Activated CD4-positive, alpha-beta T cell treated with anti-CD3 and anti-CD28 coated beads for 24 hours (primary cell): ENCODE measurements around the gene SLC49A4.
A peak's percentile ranks its signal among the peaks of the same experiment; 100 is the strongest.

Experiments used
- DNase-seq, 2 donors: peaks; one replicate each; pipeline ENCODE4 v3.0.0-alpha.2; 2020; ENCODE audit warnings: low read depth in 2 of 2

SLC49A4 gene

GRCh38 chr3:122785231-122785630, 9.6 kb upstream of the SLC49A4 start:
- DNase-seq = no peak

GRCh38 chr3:122786066-122786465, 8.8 kb upstream of the SLC49A4 start:
- DNase-seq = no peak

GRCh38 chr3:122787872-122788271, 7.0 kb upstream of the SLC49A4 start:
- no peak for DNase-seq

DNA sequence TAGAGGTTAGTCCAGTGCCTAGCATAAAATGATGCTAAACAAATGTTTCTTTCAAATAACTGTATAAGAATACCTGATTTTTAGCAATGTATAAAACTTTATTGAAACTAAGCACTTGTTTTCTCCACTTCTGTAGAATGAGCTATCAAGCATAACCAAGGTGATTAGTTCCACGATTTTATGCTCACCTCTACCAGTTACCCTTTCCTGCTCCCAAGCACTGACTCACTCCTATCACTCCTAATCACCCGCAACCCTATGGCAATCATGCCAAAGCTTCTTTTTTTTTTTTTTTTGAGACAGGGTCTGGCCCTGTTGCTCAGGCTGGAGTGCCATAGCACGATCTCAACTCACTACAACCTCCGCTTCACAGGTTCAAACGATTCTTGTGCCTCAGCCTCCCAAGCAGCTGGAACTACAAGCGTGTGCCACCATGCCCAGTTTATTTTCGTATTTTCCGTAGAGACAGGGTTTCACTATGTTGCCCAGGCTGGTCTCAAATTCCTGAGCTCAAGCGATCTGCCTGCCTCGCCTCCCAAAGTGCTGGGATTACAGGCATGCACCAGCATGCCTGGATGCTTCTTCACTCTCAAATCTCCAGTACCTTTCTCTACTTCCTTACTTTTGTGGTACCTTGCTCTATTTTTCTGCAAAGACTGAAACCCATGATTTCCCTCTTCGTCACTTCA, 5.1 kb upstream of the SLC49A4 start:
- no peak for DNase-seq

DNA sequence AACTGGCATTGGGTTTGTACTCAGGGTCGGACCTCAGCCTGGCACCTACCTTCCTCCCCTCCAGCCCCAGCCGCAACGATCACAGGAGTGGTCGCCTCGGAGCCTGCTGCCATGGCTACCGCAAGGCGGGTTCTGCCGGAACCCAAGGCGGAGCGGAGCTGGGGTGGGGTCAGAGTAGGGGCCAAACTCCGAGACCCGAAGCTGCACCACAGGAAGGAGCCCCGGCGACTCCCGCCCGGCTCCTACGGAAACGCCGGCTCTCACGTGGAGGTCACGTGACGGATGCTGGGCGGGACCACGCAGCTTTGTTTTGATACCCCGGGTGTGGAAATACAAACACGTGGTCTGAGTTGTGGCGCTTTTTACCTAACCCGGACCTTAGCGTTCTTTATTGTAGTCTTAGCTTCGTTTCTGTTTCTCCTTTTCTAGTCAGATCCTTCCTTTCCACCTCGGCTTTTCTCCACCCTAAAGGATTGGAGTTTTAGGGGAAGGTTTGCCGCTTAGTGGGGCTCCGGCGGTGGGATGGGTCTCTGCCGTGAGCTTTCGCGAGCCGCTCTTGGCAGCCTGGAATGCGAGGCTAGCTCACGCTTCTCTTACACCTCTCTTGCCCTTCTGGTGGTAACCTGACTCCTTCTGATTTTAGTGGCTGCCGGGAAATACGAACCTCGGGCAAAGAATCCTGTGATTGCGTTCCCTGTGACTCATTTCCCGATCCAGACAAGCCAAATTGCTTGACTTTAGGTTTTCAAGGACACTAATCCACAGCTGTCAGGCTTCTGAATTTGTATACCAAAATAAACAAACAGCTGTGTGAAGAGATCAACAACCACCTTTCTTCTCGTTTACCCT, 1.1 kb upstream of the SLC49A4 start, which contains the start of gene HSPBAP1:
Gene HSPBAP1, minus strand, starts transcription at position 264 of the 849 bp plus-strand sequence. Its CDS starts 151 bp downstream, at position 113.
- DNase-seq = peak; percentile 79 to 81

DNA sequence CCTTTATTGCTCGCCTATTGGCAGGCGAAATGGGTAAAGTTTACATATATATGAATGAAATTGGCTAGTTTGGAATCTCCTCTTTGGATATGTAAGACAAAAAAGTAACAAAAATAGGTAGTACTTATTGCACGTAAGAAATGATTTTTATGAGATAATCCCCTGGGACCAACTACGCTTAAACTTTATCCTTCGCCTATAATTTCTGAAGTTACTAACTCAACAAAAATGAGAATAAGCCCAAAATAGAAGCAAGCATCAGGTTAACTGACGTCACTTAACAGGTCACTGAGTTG, 438 bp upstream of the SLC49A4 start:
- no peak for DNase-seq

GRCh38 chr3:122795674-122796195, 866 bp downstream of the SLC49A4 start:
- no peak for DNase-seq

DNA sequence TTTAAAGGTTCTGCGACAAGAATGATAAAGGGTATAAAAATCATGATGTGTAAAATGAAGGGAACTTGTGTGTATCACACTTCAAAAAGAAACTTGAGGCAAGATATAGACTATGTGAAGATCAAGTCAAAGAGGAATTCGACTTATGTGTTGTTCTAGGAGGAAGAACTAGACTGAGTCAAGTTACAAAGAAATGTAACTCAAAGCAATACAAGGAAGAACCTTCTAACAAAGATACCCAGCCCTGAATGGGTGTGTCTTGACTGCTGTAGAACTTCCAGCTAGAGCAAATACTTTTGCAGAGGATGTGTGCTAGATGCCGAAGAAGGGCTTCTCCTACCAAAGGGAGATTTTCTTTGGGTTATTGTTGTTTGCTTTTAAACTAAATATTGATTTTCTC, 2.4 kb downstream of the SLC49A4 start:
- no peak for DNase-seq

GRCh38 chr3:122799322-122799721, 4.5 kb downstream of the SLC49A4 start:
- DNase-seq = no peak

GRCh38 chr3:122800031-122800430, 5.2 kb downstream of the SLC49A4 start:
- no peak for DNase-seq

- DNase-seq = no peak
These were observed 5.9 kb downstream of the SLC49A4 start for GRCh38 chr3:122800706-122801237.

DNA sequence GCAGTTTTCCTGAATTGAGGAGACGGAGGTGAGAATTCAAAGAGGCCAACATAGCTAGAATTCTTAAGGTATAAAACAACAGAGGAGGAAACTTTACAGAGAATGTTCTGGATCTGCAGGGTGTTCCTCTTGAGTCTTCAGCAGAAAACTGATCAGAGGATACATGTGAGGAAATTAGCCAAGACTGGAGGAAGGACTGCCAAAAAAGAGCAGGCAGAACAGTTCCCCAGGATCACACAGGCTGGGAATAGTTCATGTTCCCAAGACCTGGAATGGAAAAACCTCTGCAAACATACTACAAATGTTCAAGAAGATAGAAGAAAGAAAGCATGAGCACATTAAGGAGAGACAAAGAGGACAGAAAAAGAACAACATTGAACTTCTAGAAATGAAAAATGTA, 7.5 kb downstream of the SLC49A4 start:
- DNase-seq = no peak

DNA sequence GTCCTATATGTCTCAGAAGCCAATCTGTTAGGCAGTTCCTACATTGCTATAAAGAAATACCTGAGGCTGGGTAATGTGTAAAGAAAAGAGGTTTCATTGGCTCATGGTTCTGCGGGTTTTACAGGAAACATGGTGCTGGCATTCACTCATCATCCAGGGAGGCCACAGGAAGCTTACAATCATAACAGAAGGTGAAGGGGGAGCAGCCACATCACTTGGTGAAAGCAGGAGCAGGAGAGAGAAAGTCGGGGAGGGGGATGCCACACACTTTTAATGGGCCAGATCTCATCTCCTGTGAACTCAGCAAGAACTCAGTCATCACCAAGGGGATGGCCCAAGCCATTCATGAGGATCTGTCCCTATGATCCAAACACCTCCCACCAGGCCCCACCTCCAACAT, 9.1 kb downstream of the SLC49A4 start:
- DNase-seq = no peak

DNA sequence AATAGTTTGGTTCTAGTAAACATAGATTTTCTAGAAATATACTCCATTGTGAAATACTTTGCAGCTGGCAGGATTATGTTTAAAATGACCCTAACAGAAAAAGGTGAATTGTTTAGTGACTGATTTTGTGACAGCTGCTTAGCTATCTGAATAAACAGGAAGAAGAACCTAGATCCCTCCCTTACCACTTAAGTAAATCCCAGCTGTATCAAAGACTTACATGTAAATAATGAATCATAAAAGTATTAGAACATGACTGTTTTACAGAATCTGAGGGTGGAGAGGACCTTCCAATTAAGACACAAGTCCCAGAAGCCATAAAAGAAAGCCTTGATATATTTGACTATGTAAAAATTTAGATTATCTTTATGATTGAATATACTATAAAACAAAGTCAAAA, 15.9 kb downstream of the SLC49A4 start:
- no peak for DNase-seq

GRCh38 chr3:122816587-122816986, 21.7 kb downstream of the SLC49A4 start:
- no peak for DNase-seq

GRCh38 chr3:122824465-122825381, 29.9 kb downstream of the SLC49A4 start:
- no peak for DNase-seq

DNA sequence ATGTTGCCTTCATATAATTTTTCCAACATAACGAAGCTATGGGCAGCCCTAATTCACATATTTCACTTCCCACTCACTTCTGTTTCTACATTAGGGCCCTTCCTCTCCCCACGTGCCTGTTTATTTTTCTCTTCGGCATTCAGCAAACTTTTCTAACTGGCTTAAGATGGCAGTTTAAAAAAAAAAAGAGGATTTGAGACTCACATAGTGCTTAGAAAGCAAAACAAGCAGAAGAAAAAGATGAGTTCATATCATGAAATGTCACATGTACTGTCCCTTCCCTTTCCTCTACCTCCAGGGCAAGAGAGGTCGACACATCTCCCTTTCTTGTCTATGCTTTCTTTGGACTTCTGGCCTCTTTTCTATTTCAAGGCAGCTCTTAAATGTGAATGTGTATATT, 30.6 kb downstream of the SLC49A4 start:
- no peak for DNase-seq

GRCh38 chr3:122826278-122826677, 31.4 kb downstream of the SLC49A4 start:
- no peak for DNase-seq

DNA sequence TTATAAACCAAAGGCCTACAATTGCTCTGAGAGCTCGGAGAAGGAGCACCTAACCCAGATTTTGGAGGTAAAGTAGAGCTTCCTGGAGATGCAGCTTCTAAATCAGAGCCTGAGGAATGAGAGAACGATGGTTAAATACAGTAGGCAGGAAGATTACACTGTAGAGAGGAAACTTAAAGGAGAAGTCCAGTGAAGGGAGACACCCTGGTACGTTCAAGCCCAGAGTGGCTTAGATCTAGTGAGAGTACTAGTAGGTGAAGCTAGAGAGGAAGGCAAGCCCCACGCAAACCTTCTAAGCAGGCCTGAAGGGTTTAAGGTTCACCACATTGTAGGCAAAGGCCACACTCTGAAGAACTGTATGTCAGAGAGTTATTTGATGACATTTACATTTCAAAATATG, 33.4 kb downstream of the SLC49A4 start:
- no peak for DNase-seq

GRCh38 chr3:122835590-122835989, 40.7 kb downstream of the SLC49A4 start:
- DNase-seq = no peak

GRCh38 chr3:122843604-122844003, 48.7 kb downstream of the SLC49A4 start:
- no peak for DNase-seq

GRCh38 chr3:122857019-122857418, 62.1 kb downstream of the SLC49A4 start:
- no peak for DNase-seq
